NCI-H1436 treated with DMSO at 0.1 percent for 48 hours (cell line): ENCODE results near the gene RNASE8.

Experiments
- DNase-seq: peaks from one replicate; lab custom pipeline; 2025; lab: John Stamatoyannopoulos, UW

Gene RNASE8

DNA sequence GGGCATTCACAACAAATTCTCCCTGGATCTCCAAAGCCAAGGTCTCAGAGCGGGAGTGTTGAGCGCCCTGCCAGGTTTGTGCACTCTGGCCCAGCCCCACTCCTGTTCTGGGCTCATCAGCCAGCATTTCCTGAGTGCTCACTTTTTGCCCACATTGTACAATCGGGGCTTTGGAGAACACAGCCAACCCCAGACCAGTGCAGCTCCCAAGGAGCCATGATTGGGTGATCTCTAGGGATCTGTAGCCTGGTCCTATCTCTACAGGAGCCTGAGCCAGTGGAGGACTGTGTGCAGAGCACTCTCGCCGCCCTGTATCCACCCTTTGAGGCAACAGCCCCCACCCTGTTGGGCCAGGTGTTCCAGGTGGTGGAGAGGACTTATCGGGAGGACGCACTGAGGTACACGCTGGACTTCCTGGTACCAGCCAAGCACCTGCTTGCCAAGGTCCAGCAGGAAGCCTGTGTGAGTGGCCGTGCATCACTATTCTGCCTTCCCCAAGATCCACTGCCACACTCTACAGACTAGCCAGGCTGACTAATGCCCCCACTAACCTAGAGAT, 15.2 kb downstream of the RNASE8 start:
- DNase-seq: no peak

DNA sequence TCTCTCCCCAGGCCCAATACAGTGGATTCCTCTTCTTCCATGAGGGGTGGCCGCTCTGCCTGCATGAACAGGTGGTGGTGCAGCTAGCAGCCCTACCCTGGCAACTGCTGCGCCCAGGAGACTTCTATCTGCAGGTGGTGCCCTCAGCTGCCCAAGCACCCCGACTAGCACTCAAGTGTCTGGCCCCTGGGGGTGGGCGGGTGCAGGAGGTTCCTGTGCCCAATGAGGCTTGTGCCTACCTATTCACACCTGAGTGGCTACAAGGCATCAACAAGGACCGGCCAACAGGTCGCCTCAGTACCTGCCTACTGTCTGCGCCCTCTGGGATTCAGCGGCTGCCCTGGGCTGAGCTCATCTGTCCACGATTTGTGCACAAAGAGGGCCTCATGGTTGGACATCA, 16.3 kb downstream of the RNASE8 start:
- no peak for DNase-seq

DNA sequence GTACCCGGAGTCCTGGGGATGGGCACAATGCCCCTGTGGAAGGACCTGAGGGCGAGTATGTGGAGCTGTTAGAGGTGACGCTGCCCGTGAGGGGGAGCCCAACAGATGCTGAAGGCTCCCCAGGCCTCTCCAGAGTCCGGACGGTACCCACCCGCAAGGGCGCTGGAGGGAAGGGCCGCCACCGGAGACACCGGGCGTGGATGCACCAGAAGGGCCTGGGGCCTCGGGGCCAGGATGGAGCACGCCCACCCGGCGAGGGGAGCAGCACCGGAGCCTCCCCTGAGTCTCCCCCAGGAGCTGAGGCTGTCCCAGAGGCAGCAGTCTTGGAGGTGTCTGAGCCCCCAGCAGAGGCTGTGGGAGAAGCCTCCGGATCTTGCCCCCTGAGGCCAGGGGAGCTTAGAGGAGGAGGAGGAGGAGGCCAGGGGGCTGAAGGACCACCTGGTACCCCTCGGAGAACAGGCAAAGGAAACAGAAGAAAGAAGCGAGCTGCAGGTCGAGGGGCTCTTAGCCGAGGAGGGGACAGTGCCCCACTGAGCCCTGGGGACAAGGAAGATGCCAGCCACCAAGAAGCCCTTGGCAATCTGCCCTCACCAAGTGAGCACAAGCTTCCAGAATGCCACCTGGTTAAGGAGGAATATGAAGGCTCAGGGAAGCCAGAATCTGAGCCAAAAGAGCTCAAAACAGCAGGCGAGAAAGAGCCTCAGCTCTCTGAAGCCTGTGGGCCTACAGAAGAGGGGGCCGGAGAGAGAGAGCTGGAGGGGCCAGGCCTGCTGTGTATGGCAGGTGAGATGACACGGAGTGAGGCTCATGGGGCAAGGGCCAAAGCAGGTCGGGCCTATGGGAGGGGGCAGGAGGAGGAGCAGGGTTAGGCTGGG, 17.0 kb downstream of the RNASE8 start:
- no peak for DNase-seq

DNA sequence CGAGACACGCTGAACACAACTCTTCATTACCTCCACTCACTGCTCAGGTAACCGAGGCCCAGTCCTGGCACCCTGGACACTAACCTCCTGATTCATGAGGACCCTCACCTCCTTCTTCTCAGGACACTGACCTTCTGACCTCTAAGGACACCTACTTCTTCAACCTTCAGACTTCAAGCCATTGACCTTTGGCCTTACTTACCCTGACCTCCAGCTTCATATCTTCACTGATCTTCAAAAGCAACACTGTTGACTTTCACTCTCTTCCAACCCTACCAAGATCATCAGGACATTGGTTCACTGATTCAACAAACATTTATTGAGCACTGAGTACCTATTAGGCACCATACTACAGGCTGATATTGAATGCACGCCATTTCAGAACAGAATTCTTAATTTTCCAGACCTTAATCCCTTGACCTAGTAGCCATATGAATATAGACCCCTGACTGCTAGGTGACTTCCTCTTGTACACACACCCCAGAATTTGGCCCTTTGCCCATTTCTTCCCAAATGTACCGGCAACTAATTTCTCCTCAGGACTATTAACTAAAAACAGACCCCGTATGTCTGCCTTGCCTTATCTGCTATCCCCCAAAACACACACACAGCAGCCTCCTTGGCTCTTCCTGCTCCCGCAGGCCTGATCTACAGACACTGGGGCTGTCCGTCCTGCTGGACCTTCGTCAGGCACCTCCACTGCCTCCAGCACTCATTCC, 18.3 kb downstream of the RNASE8 start:
- DNase-seq: no peak

DNA sequence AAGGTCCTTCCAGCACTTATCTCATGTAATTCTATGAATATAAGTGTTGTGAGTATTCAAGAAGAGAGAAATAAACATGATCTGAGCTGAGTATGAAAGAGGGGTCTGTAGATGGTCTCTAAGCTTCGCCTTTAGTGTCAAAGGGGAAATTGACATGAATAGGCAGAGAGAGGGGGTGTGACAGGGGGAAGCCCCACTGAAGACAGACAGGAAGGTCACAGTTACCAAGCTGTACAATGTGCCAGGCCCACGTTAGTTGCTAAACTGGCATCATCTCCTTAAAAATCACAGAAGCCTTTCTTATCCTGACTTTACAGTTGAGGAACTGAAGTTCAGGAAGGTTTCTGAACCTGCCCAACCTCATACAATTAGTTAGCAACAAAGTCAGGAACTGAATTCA, 20.1 kb downstream of the RNASE8 start:
- no peak for DNase-seq

DNA sequence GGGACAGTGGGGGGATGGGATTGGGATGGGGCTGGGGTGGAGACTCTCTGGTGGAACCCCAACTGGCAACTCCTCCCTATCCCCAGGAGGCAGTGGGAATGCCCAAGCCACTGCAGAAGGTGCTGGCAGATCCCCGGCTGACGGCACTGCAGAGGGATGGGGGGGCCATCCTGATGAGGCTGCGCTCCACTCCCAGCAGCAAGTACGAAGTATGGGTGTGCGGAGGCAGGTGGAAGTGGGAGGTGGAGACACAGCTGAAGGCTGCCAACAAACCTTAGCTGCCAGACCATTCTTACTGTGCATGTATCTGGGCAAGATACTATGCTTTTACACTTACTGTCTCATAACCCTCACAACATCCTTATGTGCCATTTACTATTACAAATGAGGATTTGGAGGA, 20.7 kb downstream of the RNASE8 start:
- no peak for DNase-seq

DNA sequence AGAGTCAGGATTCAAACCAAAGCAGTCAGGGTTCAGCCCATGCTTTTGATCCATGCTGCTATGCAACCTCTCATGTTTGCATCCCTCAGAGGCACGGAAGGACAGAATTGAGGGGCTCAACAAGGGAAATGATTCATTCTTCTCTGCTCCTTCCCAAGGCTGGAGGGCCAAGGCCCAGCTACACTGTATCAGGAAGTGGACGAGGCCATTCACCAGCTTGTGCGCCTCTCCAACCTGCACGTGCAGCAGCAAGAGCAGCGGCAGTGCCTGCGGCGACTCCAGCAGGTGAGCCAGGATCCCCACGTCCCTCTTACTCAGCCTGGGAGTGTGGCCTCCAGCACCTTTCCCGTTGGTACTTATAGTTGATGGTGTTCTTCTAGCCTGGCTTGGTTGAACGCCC, 21.1 kb downstream of the RNASE8 start:
- no peak for DNase-seq

GRCh38 chr14:21081521-21082142, 24.0 kb downstream of the RNASE8 start:
- no peak for DNase-seq

- no peak for DNase-seq
Measured at GRCh38 chr14:21083565-21084325, 26.1 kb downstream of the RNASE8 start.

DNA sequence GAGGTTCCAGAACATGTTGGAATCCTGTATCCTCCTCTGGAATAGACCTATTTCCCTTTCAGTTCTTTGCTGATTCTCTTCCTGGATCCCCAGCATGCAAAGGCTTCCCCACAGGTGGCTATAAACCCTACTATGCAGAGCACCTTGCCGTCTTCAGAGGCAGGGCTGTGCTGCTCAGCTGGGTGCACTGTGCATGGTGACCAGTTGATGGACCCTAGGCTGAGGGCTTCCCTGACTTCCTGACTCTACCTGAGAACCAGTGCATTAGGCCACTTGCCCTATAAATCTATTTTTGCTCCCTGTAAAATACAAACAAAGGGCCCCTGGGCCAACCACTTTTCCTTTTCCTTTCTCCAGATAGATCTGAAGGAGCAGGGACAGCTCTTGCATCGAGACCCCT, 26.8 kb downstream of the RNASE8 start:
- DNase-seq: no peak

- DNase-seq: no peak
Measured at GRCh38 chr14:21084998-21085853, 27.6 kb downstream of the RNASE8 start.

DNA sequence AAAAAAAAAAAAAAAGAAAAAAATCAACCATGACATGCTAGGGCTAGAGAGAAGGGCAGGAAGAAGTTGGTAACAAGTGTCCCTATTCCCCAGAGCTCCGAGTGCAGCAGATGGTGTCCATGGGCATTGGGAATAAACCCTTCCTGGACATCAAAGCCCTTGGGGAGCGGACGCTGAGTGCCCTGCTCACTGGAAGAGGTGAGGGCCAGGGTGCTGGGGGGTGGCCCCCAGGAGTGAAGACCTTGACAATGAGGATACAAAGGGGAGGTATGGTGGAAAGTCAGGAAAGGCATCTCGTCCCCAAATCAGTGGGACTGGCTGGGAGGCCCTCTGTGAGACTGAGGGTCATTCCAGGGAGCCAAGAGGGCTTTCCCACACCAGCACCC, 29.3 kb downstream of the RNASE8 start:
- DNase-seq: no peak

- no peak for DNase-seq
Measured at GRCh38 chr14:21087294-21088091, 29.9 kb downstream of the RNASE8 start.

DNA sequence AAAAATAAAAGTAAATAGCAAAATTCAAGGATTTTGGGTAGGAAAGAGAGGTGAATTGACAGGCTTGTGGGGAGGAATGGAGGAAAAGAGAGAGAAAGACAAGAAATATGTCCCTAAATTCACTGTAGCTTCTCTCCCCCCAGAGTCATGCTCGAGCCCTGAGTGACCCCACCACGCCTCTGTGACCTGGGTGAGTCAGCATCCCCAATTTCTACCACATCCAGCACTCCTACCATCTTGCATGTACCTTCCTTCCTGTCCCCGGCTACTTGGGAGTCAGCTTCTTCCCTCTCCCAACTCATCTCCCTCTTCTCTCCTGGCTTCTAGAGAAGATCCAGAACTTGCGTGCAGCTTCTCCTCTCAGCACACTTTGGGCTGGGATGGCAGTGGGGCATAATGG, 31.1 kb downstream of the RNASE8 start:
- no peak for DNase-seq

GRCh38 chr14:21089271-21089670, 31.6 kb downstream of the RNASE8 start:
- DNase-seq: no peak

DNA sequence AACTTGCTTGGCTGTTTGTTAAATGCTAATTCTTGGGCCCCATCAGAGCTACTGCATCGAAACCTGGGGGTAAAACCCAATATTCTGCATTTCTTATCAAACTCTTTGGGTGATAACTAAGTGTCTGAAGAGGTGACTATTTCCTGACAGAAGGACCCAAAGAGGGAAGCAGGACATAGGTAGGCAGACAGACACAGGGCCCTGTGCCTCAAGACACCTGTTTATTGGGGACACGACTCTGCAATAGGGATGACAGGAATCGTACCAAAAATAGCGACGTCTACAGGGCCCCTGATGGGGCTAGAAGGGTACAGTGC, 32.2 kb downstream of the RNASE8 start:
- DNase-seq: no peak

DNA sequence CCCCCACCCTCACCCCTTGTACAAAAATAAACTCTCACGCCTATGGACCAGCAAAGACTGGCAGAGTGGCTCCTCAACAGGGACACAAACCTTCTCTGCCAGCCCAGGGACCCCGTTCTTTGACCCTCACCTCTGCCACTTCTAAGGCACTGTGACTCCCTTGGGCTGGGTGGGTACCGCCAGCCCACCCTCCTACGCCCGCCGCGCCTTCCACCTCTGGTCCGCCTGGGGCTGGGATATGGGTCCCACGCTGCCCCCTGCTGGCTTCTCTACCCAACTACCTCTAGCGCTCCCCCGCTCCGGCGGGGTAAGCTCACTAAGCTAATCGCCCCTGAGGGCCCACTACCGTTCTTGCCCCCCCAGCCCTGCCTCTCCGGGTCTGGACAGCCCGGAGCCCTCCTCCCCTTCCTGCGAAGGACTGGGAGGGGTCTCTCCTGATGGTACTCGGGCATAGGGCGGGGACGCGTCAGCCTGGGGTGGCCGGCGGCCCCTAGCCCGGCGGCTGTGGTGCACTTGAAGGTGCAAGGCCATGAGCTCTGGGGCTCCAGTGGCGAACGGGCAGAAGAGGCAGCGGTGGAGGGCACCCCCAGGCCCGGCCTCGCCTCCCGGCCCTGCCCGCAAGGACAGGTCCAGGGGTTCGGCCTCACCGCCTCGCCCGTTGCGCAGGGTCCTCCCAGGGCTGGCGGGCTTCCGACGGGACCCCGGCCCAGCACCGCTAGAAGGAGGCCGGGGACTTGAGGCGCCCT, 32.7 kb downstream of the RNASE8 start:
- DNase-seq: no peak

- DNase-seq: no peak
Measured at GRCh38 chr14:21090940-21091663, 33.5 kb downstream of the RNASE8 start.

GRCh38 chr14:21091821-21092272, 34.2 kb downstream of the RNASE8 start:
- DNase-seq: no peak
